ENCODE results near the gene STIP1. TPM values are rescaled to one million over a fixed set of nuclear protein-coding genes. Genes with fewer than 3 reads are reported as not detected.

Gene STIP1
- total RNA-seq, 2 donors from 2014 or later, result 104 to 139 TPM

GRCh38 chr11:64253481-64253880, 67.5 kb downstream of the STIP1 start:
- TF ChIP-seq CTCF (IDR thresholded peaks at IDR 0.05) (no peak), POLR2AphosphoS5 (IDR thresholded peaks at IDR 0.05) (no peak), POLR2A (IDR thresholded peaks at IDR 0.05) (no peak)
- Histone ChIP-seq H3K4me1 (replicated peaks) (peaks cover 11% of the 10 kb centered on the region), H3K4me3 (no peak overlapping the region), H3K27ac (no peak overlapping the region), H3K9me3 (no peaks in the 10 kb centered on the region), H3K36me3 (peaks cover 0 to 4% of the 10 kb centered on the region in 2 donors), H3K27me3 (replicated peaks; ENCODE audit: insufficient read depth) (no peaks in the 10 kb centered on the region)
- 36% methylated on average over 5 of the region's 5 CpGs for WGBS
- DNase-seq (ENCODE audit: low spot score), result no peak
- intact Hi-C loops (cut with DNase I), result loop anchor here (5.0 kb wide), 1 partner anchor 49 kb away; the partner anchor contains the start of gene CATSPERZ

Other genes with a start within 250 kb of the STIP1 start
- gene NAA40, start 247.2 kb upstream of the STIP1 start, total RNA-seq, result 10 to 100 TPM; 23.3 to 24.7 TPM
- 1,000 to 10,000 TPM in 1 of 2 donors, 100 to 1,000 TPM in 1; 597 to 1,196 TPM for gene COX8A, start 211.6 kb upstream of the STIP1 start, total RNA-seq
- gene OTUB1, start 199.7 kb upstream of the STIP1 start, total RNA-seq, result 100 to 1,000 TPM in 1 of 2 donors, 10 to 100 TPM in 1; 79.6 to 118 TPM
- under 1 TPM; 0.36 to 0.57 TPM for gene FLRT1, start 150.2 kb upstream of the STIP1 start, total RNA-seq
- gene MACROD1, start 20.1 kb upstream of the STIP1 start, total RNA-seq, result 10 to 100 TPM; 33.5 to 68.2 TPM
- 10 to 100 TPM in 1 of 2 donors, 1 to 10 TPM in 1; 5.3 to 12.8 TPM for gene FERMT3, start 20.6 kb downstream of the STIP1 start, total RNA-seq
- 10 to 100 TPM; 63.6 to 87.7 TPM for gene TRPT1, start 40.0 kb downstream of the STIP1 start, total RNA-seq
- gene NUDT22, start 40.1 kb downstream of the STIP1 start, total RNA-seq, result 10 to 100 TPM; 89.5 to 90.8 TPM
- gene DNAJC4, start 44.4 kb downstream of the STIP1 start, total RNA-seq, result 10 to 100 TPM; 55.8 to 63.8 TPM
- 10 to 100 TPM; 50.9 to 91.2 TPM for gene VEGFB, start 48.4 kb downstream of the STIP1 start, total RNA-seq
- gene FKBP2, start 54.9 kb downstream of the STIP1 start, total RNA-seq, result 100 to 1,000 TPM; 138 to 164 TPM
- gene PPP1R14B, start 60.8 kb downstream of the STIP1 start, total RNA-seq, result 10 to 100 TPM; 60.5 to 69.3 TPM
- 10 to 100 TPM; 26.3 to 43.1 TPM for gene PLCB3, start 65.4 kb downstream of the STIP1 start, total RNA-seq
- gene BAD, start 98.5 kb downstream of the STIP1 start, total RNA-seq, result 100 to 1,000 TPM; 140 to 161 TPM
- 10 to 100 TPM; 38.8 to 94.9 TPM for gene GPR137, start 99.7 kb downstream of the STIP1 start, total RNA-seq
- gene KCNK4, start 105.1 kb downstream of the STIP1 start, total RNA-seq, result not detected
- 10 to 100 TPM in 1 of 2 donors, not detected in 1; 44.3 TPM for gene CATSPERZ, start 114.2 kb downstream of the STIP1 start, total RNA-seq
- gene ESRRA, start 119.4 kb downstream of the STIP1 start, total RNA-seq, result 10 to 100 TPM; 38.7 to 54.7 TPM
- gene TRMT112, start 131.4 kb downstream of the STIP1 start, total RNA-seq, result 100 to 1,000 TPM; 328 to 400 TPM
- gene PRDX5, start 131.9 kb downstream of the STIP1 start, total RNA-seq, result 100 to 1,000 TPM; 224 to 303 TPM
- 1 to 10 TPM; 3.0 to 10.0 TPM for gene CCDC88B, start 154.0 kb downstream of the STIP1 start, total RNA-seq
- 10 to 100 TPM; 18.9 to 23.7 TPM for gene RPS6KA4, start 173.0 kb downstream of the STIP1 start, total RNA-seq